Vagina (tissue), 2 donors: ENCODE measurements around the gene MCHR2.

Experiments
- POLR2A ChIP-seq, 2 donors: fragments of 450-650 bp; IDR thresholded peaks; one replicate each; pipeline ENCODE4 v1.6.1; 2017; ENCODE audit warnings: antibody characterized with exemption in 2 of 2, mild to moderate bottlenecking in 2 of 2, moderate library complexity in 2 of 2
- TF ChIP-seq, protein P1 (sequence below), 3 experiments: fragments of 450-650 bp in 2 of 3; fragments of 200-600 bp in 1 of 3; sonication (generic) in 1 of 3; IDR thresholded peaks; one replicate each; pipeline ENCODE4 v1.5.1; 2017 to 2019; ENCODE audit warnings: antibody characterized with exemption in 3 of 3, mild to moderate bottlenecking in 2 of 3, moderate library complexity in 2 of 3

DNA sequence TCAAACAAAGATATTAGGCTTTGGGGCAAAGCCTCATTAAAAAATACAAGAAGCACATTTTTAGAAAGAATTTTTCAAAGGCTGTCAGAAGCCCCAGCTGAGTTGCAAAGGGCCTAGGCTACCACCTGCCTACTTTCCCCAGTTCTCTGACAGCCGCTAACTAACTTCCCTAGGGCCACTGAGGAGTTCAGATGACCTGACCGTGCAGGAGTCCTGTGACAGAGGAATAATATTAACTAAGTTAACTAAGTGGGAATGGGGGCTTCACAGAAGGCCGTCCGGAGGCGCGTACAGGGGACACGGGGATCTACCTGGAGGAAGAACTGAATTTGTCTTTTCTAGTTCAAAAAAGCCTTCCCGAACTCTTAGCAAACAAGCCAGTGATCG, 884 bp downstream of the MCHR2 start:
- TF ChIP-seq, protein P1, sequence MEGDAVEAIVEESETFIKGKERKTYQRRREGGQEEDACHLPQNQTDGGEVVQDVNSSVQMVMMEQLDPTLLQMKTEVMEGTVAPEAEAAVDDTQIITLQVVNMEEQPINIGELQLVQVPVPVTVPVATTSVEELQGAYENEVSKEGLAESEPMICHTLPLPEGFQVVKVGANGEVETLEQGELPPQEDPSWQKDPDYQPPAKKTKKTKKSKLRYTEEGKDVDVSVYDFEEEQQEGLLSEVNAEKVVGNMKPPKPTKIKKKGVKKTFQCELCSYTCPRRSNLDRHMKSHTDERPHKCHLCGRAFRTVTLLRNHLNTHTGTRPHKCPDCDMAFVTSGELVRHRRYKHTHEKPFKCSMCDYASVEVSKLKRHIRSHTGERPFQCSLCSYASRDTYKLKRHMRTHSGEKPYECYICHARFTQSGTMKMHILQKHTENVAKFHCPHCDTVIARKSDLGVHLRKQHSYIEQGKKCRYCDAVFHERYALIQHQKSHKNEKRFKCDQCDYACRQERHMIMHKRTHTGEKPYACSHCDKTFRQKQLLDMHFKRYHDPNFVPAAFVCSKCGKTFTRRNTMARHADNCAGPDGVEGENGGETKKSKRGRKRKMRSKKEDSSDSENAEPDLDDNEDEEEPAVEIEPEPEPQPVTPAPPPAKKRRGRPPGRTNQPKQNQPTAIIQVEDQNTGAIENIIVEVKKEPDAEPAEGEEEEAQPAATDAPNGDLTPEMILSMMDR (IDR thresholded peaks at IDR 0.05) = no peak
- TF ChIP-seq POLR2A (IDR thresholded peaks at IDR 0.05) = no peak
